H1 (cell line): ENCODE data around the gene MAPT. TPM values are rescaled to one million over a fixed set of nuclear protein-coding genes. Genes with fewer than 3 reads are reported as not detected.
A peak's percentile ranks its signal among the peaks of the same experiment; 100 is the strongest.

Experiments used
- CTCF ChIA-PET: fragments of 300-600 bp; sonication (Branson Sonifier 250); formaldehyde crosslinking; loops from one replicate; lab custom pipeline; 2021; ENCODE audit not compliant: partially characterized antibody; lab: Charles Lee
- POLR2A ChIA-PET: fragments of 300-600 bp; sonication (Branson Sonifier 250); formaldehyde crosslinking; loops from one replicate; lab custom pipeline; 2021; ENCODE audit warnings: inconsistent platforms; ENCODE audit not compliant: partially characterized antibody; lab: Charles Lee
- DNase-seq, 2 experiments: peaks; one replicate each; pipeline versions ENCODE4 v3.0.0 to v3.0.0-alpha.2; 2010 to 2022; ENCODE audit warnings: low spot score in 2 of 2, low read depth in 1 of 2, mixed read lengths in 1 of 2
- FAIRE-seq: peaks from 2 replicates; lab custom pipeline; 2011; peaks lifted over from hg19 to GRCh38; lab: Jason Lieb, UNC
- H2AFZ ChIP-seq: 2 replicates; pipeline ENCODE4 v1.8.1; 2012; ENCODE audit warnings: low read length, inconsistent platforms
- H2AK5ac ChIP-seq: 2 replicates; pipeline ENCODE4 v1.6.1; 2013; ENCODE audit warnings: low read depth, low read length
- H2BK120ac ChIP-seq: replicated peaks from 2 replicates; pipeline ENCODE3; 2013; ENCODE audit warnings: low read depth, low read length, inconsistent platforms
- H2BK12ac ChIP-seq: 2 replicates; pipeline ENCODE4 v1.6.1; 2013; ENCODE audit warnings: low read depth, low read length
- H2BK15ac ChIP-seq: 2 replicates; pipeline ENCODE4 v1.6.1; 2013; ENCODE audit warnings: low read length
- H2BK20ac ChIP-seq: 2 replicates; pipeline ENCODE4 v1.6.1; 2013; ENCODE audit warnings: low read length
- H2BK5ac ChIP-seq: 2 replicates; pipeline ENCODE4 v1.6.1; 2013; ENCODE audit warnings: low read depth, low read length
- H3K14ac ChIP-seq: 2 replicates; pipeline ENCODE4 v1.6.1; 2013; ENCODE audit warnings: inconsistent platforms; ENCODE audit not compliant: insufficient read length
- H3K18ac ChIP-seq: 2 replicates; pipeline ENCODE4 v1.6.1; 2013; ENCODE audit warnings: low read length; ENCODE audit errors: extremely low read depth
- H3K23ac ChIP-seq: 2 replicates; pipeline ENCODE4 v1.6.1; 2013; ENCODE audit warnings: inconsistent platforms; ENCODE audit not compliant: insufficient read length
- H3K23me2 ChIP-seq: 2 replicates; pipeline ENCODE4 v1.6.1; 2013; ENCODE audit warnings: low read depth, low read length
- H3K27ac ChIP-seq: 2 replicates; pipeline ENCODE4 v1.6.1; 2011; ENCODE audit warnings: low read depth, low read length, inconsistent platforms
- H3K27me3 ChIP-seq, 4 experiments: replicated peaks in 1 of 4; 1 replicate in 1 of 4; 2 replicates in 3 of 4; pipeline versions ENCODE4 v1.6.1 to v1.8.1; 2011 to 2013; ENCODE audit warnings: low read length in 3 of 4, mild to moderate bottlenecking in 3 of 4, inconsistent platforms in 2 of 4, mixed read lengths in 2 of 4, moderate library complexity in 1 of 4; ENCODE audit not compliant: control insufficient read depth in 3 of 4, insufficient read depth in 3 of 4; ENCODE audit errors: extremely low read depth in 1 of 4
- H3K36me3 ChIP-seq, 4 experiments: 2 replicates each; pipeline versions ENCODE4 v1.6.1 to v1.8.1; 2011 to 2013; ENCODE audit warnings: mild to moderate bottlenecking in 4 of 4, low read length in 3 of 4, moderate library complexity in 2 of 4, control low read depth in 1 of 4, inconsistent platforms in 1 of 4; ENCODE audit not compliant: insufficient read depth in 4 of 4, control insufficient read depth in 2 of 4
- H3K4ac ChIP-seq: replicated peaks from 2 replicates; pipeline ENCODE3; 2013; ENCODE audit warnings: low read length, low read depth, mixed read lengths, inconsistent platforms; ENCODE audit not compliant: insufficient read length
- H3K4me1 ChIP-seq, 4 experiments: replicated peaks in 1 of 4; 1 replicate in 1 of 4; 2 replicates in 3 of 4; pipeline versions ENCODE4 v1.6.1 to v1.8.1; 2011 to 2013; ENCODE audit warnings: low read length in 3 of 4, inconsistent platforms in 2 of 4, mixed read lengths in 1 of 4; ENCODE audit not compliant: insufficient read depth in 4 of 4, control insufficient read depth in 3 of 4
- H3K4me2 ChIP-seq, 2 experiments: 2 replicates each; pipeline versions ENCODE4 v1.6.1 to v1.8.1; 2011 to 2013; ENCODE audit warnings: low read depth in 2 of 2, low read length in 2 of 2, control low read depth in 1 of 2, inconsistent platforms in 1 of 2, mild to moderate bottlenecking in 1 of 2; ENCODE audit not compliant: insufficient read depth in 1 of 2
- H3K4me3 ChIP-seq, 4 experiments: fragments of 200-600, 300-600 bp in 1 of 4; sonication (generic), shearing (Covaris generic), sonication (Bioruptor Twin) in 1 of 4; 2 replicates each; pipeline versions ENCODE4 v1.5.1 to v1.8.1; 2011 to 2016; ENCODE audit warnings: low read length in 4 of 4, low read depth in 3 of 4, control low read depth in 2 of 4, inconsistent platforms in 2 of 4, mild to moderate bottlenecking in 2 of 4, mixed read lengths in 1 of 4, moderate library complexity in 1 of 4; ENCODE audit not compliant: insufficient read depth in 2 of 4; ENCODE audit errors: extremely low read depth in 1 of 4
- H3K56ac ChIP-seq: replicated peaks from 2 replicates; pipeline ENCODE3; 2013; ENCODE audit warnings: low read depth, mild to moderate bottlenecking, mixed read lengths, low read length, inconsistent platforms; ENCODE audit not compliant: insufficient read length
- H3K79me1 ChIP-seq: 2 replicates; pipeline ENCODE4 v1.6.1; 2013; ENCODE audit warnings: low read depth, low read length, control low read depth
- H3K79me2 ChIP-seq, 2 experiments: 2 replicates each; pipeline versions ENCODE4 v1.6.1 to v1.8.1; 2012 to 2013; ENCODE audit warnings: low read length in 2 of 2, mild to moderate bottlenecking in 2 of 2, inconsistent platforms in 1 of 2; ENCODE audit not compliant: insufficient read depth in 2 of 2, control insufficient read depth in 1 of 2
- H3K9ac ChIP-seq, 4 experiments: replicated peaks in 1 of 4; 1 replicate in 1 of 4; 2 replicates in 3 of 4; pipeline versions ENCODE4 v1.6.1 to v1.8.1; 2011 to 2013; ENCODE audit warnings: low read depth in 3 of 4, low read length in 3 of 4, control low read depth in 2 of 4, mild to moderate bottlenecking in 2 of 4, moderate library complexity in 2 of 4, inconsistent platforms in 1 of 4; ENCODE audit errors: extremely low read depth in 1 of 4
- H3K9me3 ChIP-seq, 2 experiments: 2 replicates each; pipeline versions ENCODE4 v1.6.1 to v1.8.1; 2012 to 2013; ENCODE audit warnings: mild to moderate bottlenecking in 2 of 2, moderate library complexity in 2 of 2, control low read depth in 1 of 2, inconsistent platforms in 1 of 2, low read depth in 1 of 2, low read length in 1 of 2, mixed read lengths in 1 of 2; ENCODE audit not compliant: insufficient read depth in 2 of 2
- H4K20me1 ChIP-seq, 2 experiments: replicated peaks in 1 of 2; 2 replicates each; pipeline versions ENCODE3 to v1.8.1; 2011 to 2013; ENCODE audit warnings: inconsistent platforms in 2 of 2, low read length in 2 of 2, mild to moderate bottlenecking in 1 of 2; ENCODE audit not compliant: insufficient read depth in 2 of 2, control insufficient read depth in 1 of 2
- H4K5ac ChIP-seq: 2 replicates; pipeline ENCODE4 v1.6.1; 2013; ENCODE audit warnings: low read length, low read depth, mixed read lengths, inconsistent platforms; ENCODE audit not compliant: insufficient read length
- H4K8ac ChIP-seq: 2 replicates; pipeline ENCODE4 v1.8.0; 2013; ENCODE audit warnings: mild to moderate bottlenecking, moderate library complexity, low read length, inconsistent platforms; ENCODE audit not compliant: insufficient read depth; ENCODE audit errors: extremely low read depth
- H4K91ac ChIP-seq: replicated peaks from 2 replicates; pipeline ENCODE3; 2013; ENCODE audit warnings: low read length, mixed read lengths, inconsistent platforms; ENCODE audit not compliant: insufficient read length
- CBX5 ChIP-seq: fragments of 300-800, 300-1000 bp; sonication (generic); IDR thresholded peaks from 2 replicates; pipeline ENCODE4 v1.7.1; 2016; ENCODE audit warnings: antibody characterized with exemption, low read length, low read depth
- CEBPB ChIP-seq: IDR thresholded peaks from 2 replicates; pipeline ENCODE4 v1.6.1; 2012; ENCODE audit warnings: low read depth, low read length
- POLR2AphosphoS5 ChIP-seq: IDR thresholded peaks from 2 replicates; pipeline ENCODE4 v1.6.1; 2011; ENCODE audit warnings: low read depth, low read length
- POU5F1 ChIP-seq: IDR thresholded peaks from 2 replicates; pipeline ENCODE4 v1.6.1; 2011; ENCODE audit warnings: low read depth, mild to moderate bottlenecking, low read length, moderate library complexity
- WGBS, 2 experiments: shearing (Covaris generic) in 1 of 2; methylation state at CpG; one replicate each; pipeline versions ENCODE4 v1.1.6 to v1.1.7; 2013 to 2015; ENCODE audit warnings: low lambda C conversion rate in 2 of 2, mixed read lengths in 2 of 2, inconsistent platforms in 1 of 2, low coverage in 1 of 2, missing lambda C conversion rate in 1 of 2; ENCODE audit not compliant: insufficient replicate concordance in 2 of 2, insufficient coverage in 1 of 2, insufficient read length in 1 of 2; ENCODE audit errors: extremely low coverage in 1 of 2, missing lambda C conversion rate in 1 of 2; 5-methylcytosine and 5-hydroxymethylcytosine counted together
- polyA plus RNA-seq, 7 experiments: library from polyadenylated mRNA; depleted of rRNA in 3 of 7; stranded (reverse) in 5 of 7; unstranded in 2 of 7; fragments of >200 nt in 5 of 7; fragments of 200-250 nt in 2 of 7; gene quantifications; 1 replicate in 5 of 7; 2 replicates in 1 of 7; 4 replicates in 1 of 7; pipeline versions ENCODE4 v1.2.1 to v1.2.3, GENCODE V29; 2011 to 2013; ENCODE audit warnings: missing spikeins in 2 of 7, mixed read lengths in 2 of 7
- total RNA-seq: library from RNA; stranded (reverse); fragmentation: NEBNext Ultra II Directional; extraction: Animal tissue kit (Norgen Biotek cat#: 25700); gene quantifications from 2 replicates; pipeline ENCODE4 v1.2.1, GENCODE V29; 2021

Gene MAPT
- total and polyA plus RNA-seq, 2 of the 8 experiments (the other 6 are each of a cell fraction or from before 2014, with no cell fraction given) = 0.54 to 1.7 TPM

GRCh38 chr17:45996282-45996937 is 102.1 kb downstream of the MAPT start:
- POLR2A ChIA-PET = no interaction called here
- CTCF ChIA-PET = interaction anchor here (0.8 to 1.6 kb wide), 5 partner anchors 8 to 47 kb away, joined by 3 to 7 read pairs (median 3); no protein-coding TSS in a partner anchor
- Histone ChIP-seq H2BK15ac (0 out of 2 replicates have a peak overlapping the region, but pooled peaks have one; percentile 46), H2BK20ac (no peak overlapping the region), H3K23me2 (no peaks in the 10 kb centered on the region), H3K9ac (no peak overlapping the region), H2BK120ac (no peak overlapping the region), H2AK5ac (no peak overlapping the region), H4K5ac (no peak overlapping the region), H4K91ac (no peak overlapping the region), H4K8ac (no peak overlapping the region; the same call in 1 of the 2 replicates), H3K27me3 (no peaks in the 10 kb centered on the region), H3K18ac (no peak overlapping the region), H3K9me3 (no peaks in the 10 kb centered on the region), H3K79me2 (no peaks in the 10 kb centered on the region), H4K20me1 (no peaks in the 10 kb centered on the region), H3K27ac (no peak overlapping the region), H3K56ac (no peak overlapping the region), H2AFZ (no peak overlapping the region), H3K79me1 (no peaks in the 10 kb centered on the region), H3K4me3 (no peak overlapping the region), H2BK5ac (no peak overlapping the region), H3K23ac (no peak overlapping the region), H3K14ac (no peak overlapping the region), H3K4me2 (no peak overlapping the region), H3K4ac (no peak overlapping the region), H3K4me1 (peaks cover 0 to 9% (median 4%) of the 10 kb centered on the region in 4 experiments; a peak in 5 of 7 replicates), H2BK12ac (no peak overlapping the region), H3K36me3 (no peaks in the 10 kb centered on the region)
- TF ChIP-seq CBX5 (no peak), POU5F1 (no peak), CEBPB (no peak), POLR2AphosphoS5 (no peak)
- no peak for DNase-seq
- WGBS, 2 experiments = 89% methylated on average over 28 of the region's 31 CpGs; no CpG with 5 or more reads in 1 of the 2 experiments
- no peak for FAIRE-seq
